ENCODE data around the gene ABCC1.

- TF ChIP-seq SMC3 (IDR thresholded peaks at IDR 0.05; ENCODE audit: low read depth, low read length) (no peak), POLR2A (IDR thresholded peaks at IDR 0.05; ENCODE audit: low read depth, low read length) (no peak), RAD21 (IDR thresholded peaks at IDR 0.05; ENCODE audit: low read length) (no peak), FOS (IDR thresholded peaks at IDR 0.05; ENCODE audit: low read depth, low read length) (no peak), RFX5 (IDR thresholded peaks at IDR 0.05; ENCODE audit: low read depth, low read length) (no peak)
- TF ChIP-seq, protein P1, sequence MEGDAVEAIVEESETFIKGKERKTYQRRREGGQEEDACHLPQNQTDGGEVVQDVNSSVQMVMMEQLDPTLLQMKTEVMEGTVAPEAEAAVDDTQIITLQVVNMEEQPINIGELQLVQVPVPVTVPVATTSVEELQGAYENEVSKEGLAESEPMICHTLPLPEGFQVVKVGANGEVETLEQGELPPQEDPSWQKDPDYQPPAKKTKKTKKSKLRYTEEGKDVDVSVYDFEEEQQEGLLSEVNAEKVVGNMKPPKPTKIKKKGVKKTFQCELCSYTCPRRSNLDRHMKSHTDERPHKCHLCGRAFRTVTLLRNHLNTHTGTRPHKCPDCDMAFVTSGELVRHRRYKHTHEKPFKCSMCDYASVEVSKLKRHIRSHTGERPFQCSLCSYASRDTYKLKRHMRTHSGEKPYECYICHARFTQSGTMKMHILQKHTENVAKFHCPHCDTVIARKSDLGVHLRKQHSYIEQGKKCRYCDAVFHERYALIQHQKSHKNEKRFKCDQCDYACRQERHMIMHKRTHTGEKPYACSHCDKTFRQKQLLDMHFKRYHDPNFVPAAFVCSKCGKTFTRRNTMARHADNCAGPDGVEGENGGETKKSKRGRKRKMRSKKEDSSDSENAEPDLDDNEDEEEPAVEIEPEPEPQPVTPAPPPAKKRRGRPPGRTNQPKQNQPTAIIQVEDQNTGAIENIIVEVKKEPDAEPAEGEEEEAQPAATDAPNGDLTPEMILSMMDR (conservative IDR thresholded peaks at IDR 0.05; ENCODE audit: low read depth, low read length), result no peak
These were observed 187.7 kb downstream of the ABCC1 start for GRCh38 chr16:16137110-16137509.

Data from IMR-90 (cell line).